ENCODE data around the gene MAGI3. TPM values are rescaled to one million over a fixed set of nuclear protein-coding genes. Genes with fewer than 3 reads are reported as not detected.

MAGI3 gene
- total and polyA plus RNA-seq, 4 donors, result 3.0 to 28.8 (median 7.5) TPM

GRCh38 chr1:113648478-113648877 lies 258.2 kb downstream of the MAGI3 start (continued):
- TF ChIP-seq CTCF (IDR thresholded peaks at IDR 0.05; ENCODE audit: low read depth, low read length, missing input control) (no peak), MAX (IDR thresholded peaks at IDR 0.05) (no peak), TAF1 (conservative IDR thresholded peaks at IDR 0.05) (no peak), SP1 (IDR thresholded peaks at IDR 0.05) (no peak), RAD21 (IDR thresholded peaks at IDR 0.05) (no peak), RXRA (IDR thresholded peaks at IDR 0.05) (no peak), FOXA1 (IDR thresholded peaks at IDR 0.05) (no peak)

- TF ChIP-seq HNF4A (conservative IDR thresholded peaks at IDR 0.05) (no peak), EGR1 (IDR thresholded peaks at IDR 0.05; ENCODE audit: low read depth in 2 of 2) (no peak), SP1 (IDR thresholded peaks at IDR 0.05) (no peak), ZBTB33 (IDR thresholded peaks at IDR 0.05) (no peak), NR2F2 (IDR thresholded peaks at IDR 0.05) (no peak), MAX (IDR thresholded peaks at IDR 0.05) (no peak), GABPA (IDR thresholded peaks at IDR 0.05 in 1 of 2, conservative IDR thresholded peaks at IDR 0.05 in 1 of 2) (no peak), YY1 (IDR thresholded peaks at IDR 0.05) (no peak), RXRA (IDR thresholded peaks at IDR 0.05) (no peak), HNF4G (IDR thresholded peaks at IDR 0.05) (no peak), REST (IDR thresholded peaks at IDR 0.05) (no peak)
- no peaks in the 10 kb centered on the region for H3K27me3 ChIP-seq (ENCODE audit: control insufficient read depth in 4 of 4, insufficient read depth in 4 of 4, low read length in 3 of 4)
- no peaks in the 10 kb centered on the region for H3K4me1 ChIP-seq (ENCODE audit: control insufficient read depth in 4 of 4, insufficient read depth in 4 of 4, low read length in 3 of 4)
Observed at GRCh38 chr1:113652771-113653170, 262.5 kb downstream of the MAGI3 start.

More at GRCh38 chr1:113652771-113653170, 262.5 kb downstream of the MAGI3 start:
- H3K9ac ChIP-seq (ENCODE audit: low read depth in 1 of 2, low read length in 2 of 2), result no peak overlapping the region
- H3K4me3 ChIP-seq (ENCODE audit: low read depth in 1 of 3, low read length in 3 of 3), result no peak overlapping the region
- peaks cover 0 to 12% (median 4%) of the 10 kb centered on the region in 4 donors for H3K36me3 ChIP-seq (ENCODE audit: control insufficient read depth in 4 of 4, insufficient read depth in 3 of 4, low read depth in 1 of 4, low read length in 3 of 4)
- no peaks in the 10 kb centered on the region for H3K9me3 ChIP-seq (ENCODE audit: control insufficient read depth in 4 of 4, low read length in 3 of 4)
- DNase-seq (ENCODE audit: low spot score), result no peak
- no peak overlapping the region for H3K27ac ChIP-seq (ENCODE audit: low read depth in 1 of 2, low read length in 2 of 2)

Measured in liver (tissue), 9 donors.